ENCODE measurements around the gene SETD1B.

The SETD1B gene

DNA sequence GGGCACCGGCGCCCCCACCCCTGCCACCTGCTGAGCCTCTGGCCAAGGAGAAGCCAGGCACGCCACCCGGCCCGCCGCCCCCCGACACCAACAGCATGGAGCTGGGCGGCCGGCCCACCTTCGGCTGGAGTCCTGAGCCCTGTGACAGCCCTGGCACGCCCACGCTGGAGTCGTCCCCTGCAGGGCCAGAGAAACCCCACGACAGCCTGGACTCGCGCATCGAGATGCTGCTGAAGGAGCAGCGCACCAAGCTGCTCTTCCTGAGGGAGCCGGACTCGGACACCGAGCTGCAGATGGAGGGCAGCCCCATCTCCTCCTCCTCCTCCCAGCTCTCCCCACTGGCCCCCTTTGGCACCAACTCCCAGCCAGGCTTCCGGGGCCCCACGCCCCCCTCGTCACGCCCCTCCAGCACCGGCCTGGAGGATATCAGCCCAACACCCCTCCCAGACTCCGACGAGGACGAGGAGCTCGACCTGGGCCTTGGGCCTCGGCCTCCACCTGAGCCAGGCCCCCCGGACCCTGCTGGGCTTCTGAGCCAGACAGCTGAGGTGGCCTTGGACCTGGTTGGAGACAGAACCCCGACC, 6.5 kb downstream of the SETD1B start:
- no peak for DNase-seq

DNA sequence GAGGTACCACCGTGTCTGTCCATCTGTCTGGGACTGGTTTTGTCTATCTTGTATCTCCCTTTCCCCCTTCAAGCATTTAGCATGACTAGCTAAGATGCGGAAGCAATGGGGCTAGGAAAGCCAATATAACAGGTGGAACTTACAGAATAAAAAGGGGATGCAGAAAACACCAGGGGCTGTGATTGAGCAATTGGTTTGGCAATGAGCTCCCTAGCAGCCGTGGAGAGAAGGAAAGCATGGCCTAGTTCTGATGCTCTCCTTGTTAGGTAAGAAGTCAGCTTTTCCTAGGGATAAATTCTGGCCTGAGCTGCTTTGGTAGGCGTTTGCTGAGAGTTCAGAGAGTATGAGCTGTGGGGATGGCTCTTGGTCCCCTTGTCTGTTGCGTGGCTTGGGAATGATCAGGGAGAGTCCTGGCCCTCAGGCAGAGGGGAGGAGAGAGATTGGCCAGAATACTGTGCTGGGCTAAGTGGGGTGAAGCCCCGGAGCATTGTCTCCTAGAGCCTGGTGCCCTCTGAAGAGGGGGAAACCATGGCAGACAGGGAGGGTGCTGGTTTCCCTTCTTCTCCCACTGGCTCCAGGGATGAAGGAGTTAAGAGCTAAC, 7.1 kb downstream of the SETD1B start:
- no peak for DNase-seq

DNA sequence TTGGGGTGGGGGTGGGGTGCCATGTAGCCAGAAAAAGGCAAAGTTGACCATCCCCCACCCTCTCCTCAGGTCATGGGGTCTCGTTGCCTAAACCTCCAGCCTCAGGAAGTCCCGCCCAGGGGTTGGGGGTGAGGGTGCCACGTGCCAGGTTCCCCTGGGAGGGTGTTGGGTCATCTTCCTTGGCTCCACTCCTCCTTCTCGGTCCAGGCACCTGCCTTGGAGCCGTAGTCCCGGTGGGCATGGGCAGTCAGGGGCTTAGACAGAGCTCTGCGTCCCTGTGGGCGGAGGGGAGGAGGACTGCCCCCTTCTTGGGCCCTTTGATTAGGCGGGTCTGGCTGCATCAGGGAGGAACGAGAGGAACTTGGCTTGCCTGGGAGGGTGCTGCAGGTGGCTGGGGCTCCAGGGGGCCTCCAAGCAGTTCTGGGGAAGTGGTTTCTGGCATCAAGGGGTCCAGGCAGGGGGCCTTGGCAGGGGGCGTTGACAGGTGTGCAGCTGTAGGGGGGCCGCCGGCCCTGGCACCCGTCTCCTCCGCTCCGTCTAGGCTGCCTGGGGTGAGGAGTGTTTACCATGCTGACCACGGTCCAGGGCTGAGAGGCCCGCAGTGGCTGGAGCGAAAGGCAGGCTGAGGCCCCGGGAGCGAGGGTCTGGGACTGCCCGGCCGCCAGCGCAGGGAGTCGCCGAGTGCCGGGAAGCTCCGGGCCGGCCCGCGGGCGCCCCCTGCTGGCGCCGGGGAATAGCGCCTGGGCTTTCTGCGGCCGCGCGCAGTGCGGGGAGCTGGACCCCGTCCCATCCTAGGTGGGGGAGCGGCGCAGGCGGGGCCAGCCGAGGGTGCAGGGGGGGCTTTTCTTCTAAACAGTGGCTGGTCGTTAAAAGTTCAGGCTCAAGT, 7.9 kb downstream of the SETD1B start:
- peak; percentile 60 for DNase-seq

DNA sequence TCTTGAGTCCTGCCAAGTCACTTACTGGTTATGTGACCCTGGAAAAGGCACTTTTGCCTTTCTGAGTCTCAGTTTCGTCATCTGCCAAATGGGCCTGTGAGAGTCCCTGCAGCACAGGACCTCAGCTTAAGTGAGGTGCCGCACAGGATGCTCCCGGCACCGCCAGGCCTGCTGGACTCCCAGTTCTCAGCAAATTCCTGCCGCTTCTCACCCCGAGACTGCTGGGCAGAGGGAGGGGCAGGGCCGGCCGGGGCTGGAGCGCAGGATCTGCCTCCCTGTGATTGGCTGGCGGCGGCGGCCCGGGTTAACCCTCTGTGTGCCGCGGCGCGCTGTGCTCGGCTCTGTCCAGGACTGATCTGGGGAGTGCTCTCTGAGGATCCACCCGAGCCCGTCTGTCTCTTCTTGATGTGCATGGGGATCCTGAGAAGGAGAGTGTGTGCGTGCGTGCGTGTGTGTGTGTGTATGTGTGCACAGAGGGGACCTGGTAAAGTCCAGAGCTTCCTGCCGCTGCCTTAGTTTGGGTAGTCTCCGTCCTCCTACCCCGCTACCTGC, 8.6 kb downstream of the SETD1B start:
- peak; percentile 44 for DNase-seq

DNA sequence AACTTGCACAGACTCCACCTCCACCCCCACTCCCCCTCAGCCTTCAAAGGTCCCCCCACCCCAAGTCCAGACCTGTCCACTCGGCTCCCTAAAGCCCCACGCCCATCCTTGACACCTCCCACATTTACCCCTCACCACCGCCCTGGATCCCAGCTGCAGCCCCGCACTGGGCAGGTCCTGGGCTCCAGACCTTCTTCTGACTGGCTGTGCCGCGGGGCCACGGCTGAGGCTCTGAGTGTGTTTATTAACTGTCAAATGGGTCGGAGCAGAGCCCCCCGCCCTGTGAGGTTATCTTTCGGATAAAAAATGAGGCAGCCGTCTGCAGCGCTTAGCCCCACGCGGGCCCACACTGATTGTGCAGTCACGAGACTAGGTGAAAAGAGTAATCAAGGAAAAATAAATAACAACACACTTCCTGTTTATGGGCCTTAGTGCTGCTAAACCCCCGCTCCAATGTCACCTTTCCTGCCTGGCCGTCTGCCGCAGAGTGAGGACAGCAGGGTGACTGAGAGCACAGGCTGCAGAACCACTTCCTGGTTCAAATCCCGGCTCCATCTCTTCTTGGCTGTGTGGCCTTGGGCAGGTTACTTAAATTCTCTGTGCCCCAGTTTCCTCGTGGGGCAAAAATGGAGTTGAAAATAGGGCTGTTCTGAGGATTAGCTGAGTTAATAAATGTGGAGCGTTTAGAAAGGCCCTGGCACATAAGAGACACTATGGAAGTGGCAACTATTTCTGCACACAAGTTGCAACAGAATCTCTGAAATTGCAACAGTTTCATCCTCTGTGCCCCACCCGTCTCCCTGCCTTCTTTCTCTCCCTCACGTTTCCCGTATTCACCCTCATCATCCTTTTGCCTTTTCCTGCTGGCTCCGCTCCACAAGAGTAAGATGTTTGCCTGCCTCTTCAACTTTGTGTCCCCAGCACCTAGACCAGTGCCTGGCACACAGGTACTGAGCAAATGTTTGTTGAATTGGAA, 9.4 kb downstream of the SETD1B start:
- DNase-seq, result no peak

DNA sequence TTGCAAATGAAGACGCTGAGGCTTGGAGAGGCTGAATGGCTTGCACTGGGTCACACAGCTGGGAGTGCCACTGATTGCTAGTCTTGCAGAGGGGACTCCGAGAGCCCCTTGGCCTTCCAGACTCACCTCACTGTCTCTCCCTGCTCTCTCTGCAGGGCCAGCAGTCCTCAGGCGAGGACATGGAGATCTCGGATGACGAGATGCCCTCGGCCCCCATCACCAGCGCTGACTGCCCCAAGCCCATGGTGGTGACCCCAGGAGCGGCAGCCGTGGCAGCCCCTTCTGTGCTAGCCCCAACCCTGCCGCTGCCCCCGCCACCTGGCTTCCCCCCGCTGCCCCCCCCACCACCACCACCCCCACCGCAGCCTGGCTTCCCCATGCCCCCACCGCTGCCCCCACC, 10.1 kb downstream of the SETD1B start:
- DNase-seq, result no peak

DNA sequence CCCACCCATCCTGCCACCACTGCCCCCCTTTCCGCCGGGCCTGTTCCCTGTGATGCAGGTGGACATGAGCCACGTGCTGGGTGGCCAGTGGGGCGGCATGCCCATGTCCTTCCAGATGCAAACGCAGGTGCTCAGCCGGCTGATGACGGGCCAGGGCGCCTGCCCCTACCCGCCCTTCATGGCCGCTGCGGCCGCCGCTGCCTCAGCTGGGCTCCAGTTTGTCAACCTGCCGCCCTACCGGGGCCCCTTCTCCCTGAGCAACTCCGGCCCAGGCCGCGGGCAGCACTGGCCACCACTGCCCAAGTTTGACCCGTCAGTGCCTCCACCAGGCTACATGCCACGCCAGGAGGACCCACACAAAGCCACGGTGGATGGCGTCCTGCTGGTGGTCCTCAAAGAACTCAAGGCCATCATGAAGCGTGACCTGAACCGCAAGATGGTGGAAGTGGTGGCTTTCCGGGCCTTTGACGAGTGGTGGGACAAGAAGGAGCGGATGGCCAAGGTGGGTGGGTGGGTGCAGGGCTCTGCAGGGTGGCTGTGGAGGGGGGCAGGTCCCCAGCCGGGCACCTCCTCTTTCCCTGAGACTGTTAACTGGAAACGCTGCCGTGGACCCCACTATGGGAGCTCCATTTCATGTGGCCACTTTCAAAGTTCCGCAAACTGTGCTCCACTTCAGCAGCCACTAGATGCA, 10.8 kb downstream of the SETD1B start:
- no peak for DNase-seq

DNA sequence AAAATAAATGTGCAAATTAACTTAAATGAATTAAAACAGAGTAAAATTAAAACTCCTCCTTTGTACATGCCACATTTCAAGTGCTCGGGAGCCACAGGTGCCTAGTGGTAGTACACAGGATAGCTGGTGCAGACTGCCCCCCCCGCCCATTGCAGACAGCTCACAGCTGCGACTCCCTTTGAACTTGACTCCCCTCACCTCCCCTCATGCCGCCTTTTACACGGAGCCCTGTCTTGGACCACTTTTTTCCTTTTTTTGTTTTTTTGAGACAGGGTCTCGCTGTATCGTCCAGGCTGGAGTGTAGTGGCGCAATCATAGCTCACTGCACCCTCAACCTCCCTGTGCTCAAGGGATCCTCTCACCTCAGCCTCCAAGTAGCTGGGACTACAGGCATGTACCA, 11.5 kb downstream of the SETD1B start:
- no peak for DNase-seq

DNA sequence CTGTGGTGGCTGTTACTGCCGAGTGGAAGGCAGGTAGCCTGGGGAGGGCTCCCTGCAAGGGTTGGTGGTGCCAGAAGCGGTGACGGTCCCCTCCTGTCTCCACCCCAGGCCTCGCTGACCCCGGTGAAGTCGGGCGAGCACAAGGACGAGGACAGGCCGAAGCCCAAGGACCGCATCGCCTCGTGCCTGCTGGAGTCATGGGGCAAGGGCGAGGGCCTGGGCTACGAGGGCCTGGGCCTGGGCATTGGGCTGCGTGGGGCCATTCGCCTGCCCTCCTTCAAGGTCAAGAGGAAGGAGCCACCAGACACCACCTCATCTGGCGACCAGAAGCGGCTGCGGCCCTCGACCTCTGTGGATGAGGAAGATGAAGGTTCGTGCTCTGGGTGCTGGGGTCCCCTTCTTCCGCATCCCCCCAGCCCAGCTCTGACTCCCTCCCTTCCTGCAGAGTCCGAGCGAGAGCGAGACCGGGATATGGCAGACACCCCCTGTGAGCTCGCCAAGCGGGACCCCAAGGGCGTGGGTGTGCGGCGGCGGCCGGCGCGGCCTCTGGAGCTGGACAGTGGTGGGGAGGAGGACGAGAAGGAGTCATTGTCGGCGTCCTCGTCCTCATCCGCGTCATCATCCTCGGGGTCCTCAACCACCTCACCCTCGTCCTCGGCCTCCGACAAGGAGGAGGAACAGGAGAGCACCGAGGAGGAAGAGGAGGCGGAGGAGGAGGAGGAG, 13.3 kb downstream of the SETD1B start:
- no peak for DNase-seq

DNA sequence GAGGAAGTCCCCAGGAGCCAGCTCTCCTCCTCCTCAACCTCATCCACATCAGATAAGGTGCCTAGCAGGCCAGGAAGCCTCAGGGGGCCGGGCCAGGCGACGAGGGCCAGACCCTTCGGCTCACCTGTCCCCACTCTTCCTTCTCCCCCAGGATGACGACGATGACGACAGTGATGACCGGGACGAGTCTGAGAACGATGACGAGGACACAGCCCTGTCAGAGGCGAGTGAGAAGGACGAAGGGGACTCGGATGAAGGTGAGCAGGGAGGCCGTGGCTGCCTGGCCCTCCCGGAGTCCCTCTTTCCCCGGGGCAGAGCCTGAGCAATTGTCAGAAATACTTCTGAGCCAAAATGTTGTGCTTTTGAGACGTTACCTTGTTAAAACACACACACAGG, 13.8 kb downstream of the SETD1B start:
- DNase-seq, result no peak

DNA sequence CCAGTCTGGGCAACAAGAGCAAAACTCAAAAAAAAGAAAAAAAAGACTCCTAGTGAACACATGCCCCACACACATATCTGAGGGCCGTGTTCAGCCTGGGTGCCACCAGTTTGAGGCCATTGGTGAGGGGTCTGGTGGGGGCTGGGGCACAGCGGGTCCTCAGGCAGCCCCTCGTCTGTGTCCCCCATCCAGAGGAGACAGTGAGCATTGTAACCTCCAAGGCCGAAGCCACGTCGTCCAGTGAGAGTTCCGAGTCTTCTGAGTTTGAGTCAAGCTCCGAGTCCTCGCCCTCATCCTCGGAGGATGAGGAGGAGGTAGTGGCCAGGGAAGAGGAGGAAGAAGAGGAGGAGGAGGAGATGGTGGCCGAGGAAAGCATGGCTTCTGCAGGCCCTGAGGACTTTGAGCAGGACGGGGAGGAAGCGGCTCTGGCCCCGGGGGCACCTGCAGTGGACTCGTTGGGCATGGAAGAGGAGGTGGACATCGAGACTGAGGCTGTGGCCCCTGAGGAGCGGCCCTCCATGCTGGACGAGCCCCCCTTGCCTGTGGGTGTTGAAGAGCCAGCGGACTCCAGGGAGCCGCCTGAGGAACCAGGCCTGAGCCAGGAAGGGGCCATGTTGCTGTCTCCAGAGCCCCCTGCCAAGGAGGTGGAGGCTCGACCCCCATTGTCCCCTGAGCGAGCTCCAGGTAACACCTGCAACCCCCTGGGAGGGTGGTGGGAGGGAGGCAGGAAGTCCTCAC, 15.6 kb downstream of the SETD1B start:
- DNase-seq, result no peak

DNA sequence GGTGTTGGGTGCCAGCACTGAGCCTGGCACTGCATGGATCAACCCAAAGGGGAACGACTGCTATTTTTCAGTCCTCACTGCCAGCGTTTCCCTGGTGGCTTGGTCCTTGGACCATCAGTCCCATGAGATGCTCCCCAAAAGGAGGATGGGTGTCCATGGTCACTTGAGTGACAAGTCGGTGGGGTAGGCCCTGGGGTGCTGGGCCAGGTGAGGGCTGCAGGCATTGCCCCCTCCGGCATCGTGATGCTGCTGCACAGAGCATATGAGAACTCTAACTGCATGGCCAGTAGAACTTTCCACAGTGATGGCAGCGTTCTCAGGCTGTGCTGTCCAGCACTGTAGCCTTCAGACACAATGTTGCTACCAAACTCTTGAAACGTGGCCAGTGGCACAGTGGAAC, 16.2 kb downstream of the SETD1B start:
- DNase-seq, result no peak

DNA sequence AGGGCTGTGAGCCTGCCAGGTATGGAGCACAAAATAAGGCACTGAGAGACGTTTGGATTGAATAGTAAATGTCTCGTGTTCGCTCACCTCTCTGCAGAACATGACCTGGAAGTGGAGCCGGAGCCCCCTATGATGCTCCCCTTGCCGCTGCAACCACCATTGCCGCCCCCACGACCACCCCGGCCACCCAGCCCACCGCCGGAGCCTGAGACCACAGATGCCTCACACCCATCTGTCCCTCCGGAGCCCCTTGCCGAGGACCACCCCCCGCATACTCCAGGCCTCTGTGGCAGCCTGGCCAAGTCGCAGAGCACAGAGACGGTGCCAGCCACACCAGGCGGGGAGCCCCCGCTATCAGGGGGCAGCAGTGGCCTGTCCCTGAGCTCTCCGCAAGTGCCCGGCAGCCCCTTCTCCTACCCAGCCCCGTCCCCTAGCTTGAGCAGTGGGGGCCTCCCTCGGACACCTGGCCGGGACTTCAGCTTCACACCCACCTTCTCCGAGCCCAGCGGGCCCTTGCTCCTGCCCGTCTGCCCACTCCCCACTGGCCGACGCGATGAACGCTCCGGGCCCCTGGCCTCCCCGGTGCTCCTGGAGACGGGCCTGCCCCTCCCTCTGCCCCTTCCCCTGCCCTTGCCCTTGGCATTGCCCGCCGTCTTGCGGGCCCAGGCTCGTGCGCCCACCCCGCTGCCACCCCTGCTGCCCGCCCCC, 18.7 kb downstream of the SETD1B start:
- no peak for DNase-seq

DNA sequence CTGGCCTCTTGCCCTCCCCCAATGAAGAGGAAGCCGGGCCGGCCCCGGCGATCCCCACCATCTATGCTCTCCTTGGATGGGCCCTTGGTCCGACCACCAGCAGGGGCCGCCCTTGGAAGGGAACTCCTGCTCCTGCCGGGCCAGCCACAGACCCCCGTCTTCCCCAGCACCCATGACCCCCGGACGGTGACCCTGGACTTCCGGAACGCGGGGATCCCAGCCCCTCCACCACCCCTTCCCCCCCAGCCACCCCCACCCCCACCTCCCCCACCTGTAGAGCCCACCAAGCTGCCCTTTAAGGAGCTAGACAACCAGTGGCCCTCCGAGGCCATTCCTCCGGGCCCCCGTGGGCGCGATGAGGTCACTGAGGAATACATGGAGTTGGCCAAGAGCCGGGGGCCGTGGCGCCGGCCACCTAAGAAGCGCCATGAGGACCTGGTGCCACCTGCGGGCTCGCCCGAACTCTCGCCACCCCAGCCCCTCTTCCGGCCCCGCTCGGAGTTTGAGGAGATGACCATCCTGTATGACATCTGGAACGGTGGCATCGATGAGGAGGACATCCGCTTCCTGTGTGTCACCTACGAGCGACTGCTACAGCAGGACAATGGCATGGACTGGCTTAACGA, 19.4 kb downstream of the SETD1B start:
- no peak for DNase-seq

DNA sequence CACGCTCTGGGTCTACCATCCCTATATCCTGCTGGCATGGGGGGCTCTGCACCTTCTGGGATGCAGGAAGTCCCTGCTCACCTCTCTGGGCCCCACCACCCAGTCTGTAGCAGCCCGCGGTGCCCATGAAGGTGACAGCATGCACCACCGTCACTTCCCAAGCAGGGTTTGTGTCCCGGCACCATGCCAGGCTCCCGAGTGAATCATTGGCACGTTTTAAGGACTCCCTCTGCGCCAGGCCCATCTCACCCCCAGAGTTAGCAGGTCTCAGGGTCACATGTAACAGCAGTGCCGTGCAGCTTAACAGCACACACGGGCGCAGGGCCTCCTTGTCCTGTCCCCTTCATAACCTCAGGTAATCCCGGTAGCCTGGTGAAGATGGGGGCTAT, 19.9 kb downstream of the SETD1B start:
- no peak for DNase-seq

DNA sequence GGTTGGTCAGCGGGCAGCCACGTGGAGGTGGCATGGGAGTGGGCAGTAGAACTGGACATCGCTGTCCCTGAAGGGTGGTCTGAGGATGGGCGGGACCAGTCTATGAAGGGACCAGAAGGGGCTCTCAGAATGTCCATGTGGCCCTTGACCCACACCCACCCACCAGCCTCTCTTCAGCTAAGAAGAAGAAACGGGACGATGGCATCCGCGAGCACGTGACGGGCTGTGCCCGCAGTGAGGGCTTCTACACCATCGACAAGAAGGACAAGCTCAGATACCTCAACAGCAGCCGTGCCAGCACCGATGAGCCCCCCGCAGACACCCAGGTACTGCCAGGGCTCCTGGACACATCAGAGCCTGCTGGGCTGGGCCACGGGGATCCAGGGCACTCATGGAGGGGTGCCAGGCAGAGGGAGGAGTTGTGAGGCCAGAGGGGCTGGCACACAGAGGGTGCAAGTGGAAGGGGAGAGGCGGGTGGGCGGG, 21.3 kb downstream of the SETD1B start:
- no peak for DNase-seq

DNA sequence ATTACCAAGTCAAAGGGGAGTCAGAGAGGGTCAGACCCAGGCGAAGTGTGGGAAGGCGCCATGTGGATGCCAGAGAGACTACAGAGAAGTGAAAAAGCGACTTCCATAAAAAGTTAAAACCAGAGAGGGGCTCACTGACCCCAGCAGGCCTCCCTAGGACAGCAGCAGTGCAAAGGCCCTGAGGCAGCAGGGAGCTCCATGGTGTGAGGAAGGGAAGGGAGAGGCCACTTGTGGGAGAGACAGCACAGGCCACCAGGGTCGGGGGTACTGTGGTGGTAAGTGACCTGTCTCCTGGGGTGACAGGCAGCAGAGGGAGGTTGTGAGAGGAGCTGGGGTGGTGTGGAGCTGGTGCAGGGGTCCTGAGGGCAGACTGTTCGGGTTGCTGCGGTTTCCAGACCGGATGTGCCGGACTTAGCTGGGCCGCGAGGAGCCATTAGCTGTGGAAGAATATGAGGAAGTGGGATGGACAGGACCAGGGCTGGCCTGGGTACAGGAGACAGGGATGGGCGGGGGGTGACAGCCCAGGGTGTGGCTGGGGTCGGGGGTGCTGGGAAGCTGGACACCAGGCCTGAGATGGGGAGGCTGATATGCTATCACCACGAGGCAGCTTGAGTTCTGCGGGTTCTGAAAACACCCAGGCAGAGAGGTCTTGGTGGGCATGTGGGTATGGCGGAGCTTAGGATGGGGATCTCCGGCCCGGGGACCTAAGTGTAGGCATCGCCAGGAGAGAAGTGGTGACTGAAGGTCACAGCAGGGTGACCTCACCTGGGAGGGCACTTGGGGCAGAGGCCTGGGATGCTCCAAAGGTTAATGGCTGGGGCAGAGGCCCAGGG, 22.7 kb downstream of the SETD1B start:
- DNase-seq, result no peak

DNA sequence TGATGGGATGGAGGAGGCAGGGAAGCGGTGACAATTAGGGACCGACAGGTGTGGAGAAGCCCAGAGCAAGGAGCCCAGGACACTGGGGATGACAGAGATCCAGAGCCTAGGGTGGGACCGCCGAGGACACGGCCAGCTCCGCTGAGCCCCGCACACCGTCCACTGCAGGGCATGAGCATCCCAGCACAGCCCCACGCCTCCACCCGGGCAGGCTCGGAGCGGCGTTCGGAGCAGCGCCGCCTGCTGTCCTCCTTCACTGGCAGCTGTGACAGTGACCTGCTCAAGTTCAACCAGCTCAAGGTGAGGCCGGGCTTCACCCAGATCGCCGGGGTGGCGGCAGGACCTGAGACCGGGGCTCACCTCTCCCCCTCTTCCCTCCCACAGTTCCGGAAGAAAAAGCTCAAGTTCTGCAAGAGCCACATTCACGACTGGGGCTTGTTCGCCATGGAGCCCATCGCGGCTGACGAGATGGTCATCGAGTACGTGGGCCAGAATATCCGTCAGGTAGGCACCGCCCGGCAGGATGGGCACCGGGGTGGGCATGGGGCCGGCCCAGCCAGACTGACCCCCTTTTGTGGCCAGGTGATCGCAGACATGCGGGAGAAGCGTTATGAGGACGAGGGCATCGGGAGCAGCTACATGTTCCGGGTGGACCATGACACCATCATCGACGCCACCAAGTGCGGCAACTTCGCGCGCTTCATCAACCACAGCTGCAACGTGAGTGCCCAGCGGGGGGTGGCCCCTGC, 23.7 kb downstream of the SETD1B start:
- DNase-seq, result no peak

All from stimulated activated CD4-positive, alpha-beta T cell treated with anti-CD3 and anti-CD28 coated beads, Interleukin-1b, Interleukin-23, amount 100 ng/mL, for 48 hours (primary cell).